Progenitor cell of endocrine pancreas (in vitro differentiated cells): ENCODE measurements around the gene LRAT. TPM values are rescaled to one million over a fixed set of nuclear protein-coding genes. Genes with fewer than 3 reads are reported as not detected.

Experiments
- DNase-seq: peaks from one replicate; pipeline ENCODE4 v3.0.0; 2021; ENCODE audit warnings: low spot score; ENCODE audit not compliant: unreplicated experiment
- H3K27ac Mint-ChIP-seq: 2 replicates; pipeline ENCODE4 v1.8.0; 2021; ENCODE audit warnings: mild to moderate bottlenecking, moderate library complexity, mixed read lengths
- H3K27me3 Mint-ChIP-seq: 2 replicates; pipeline ENCODE4 v1.8.0; 2021; ENCODE audit warnings: mixed read lengths
- H3K36me3 Mint-ChIP-seq: 2 replicates; pipeline ENCODE4 v1.8.0; 2022; ENCODE audit warnings: mixed read lengths; ENCODE audit not compliant: insufficient read depth
- H3K4me1 Mint-ChIP-seq: 2 replicates; pipeline ENCODE4 v1.8.0; 2021; ENCODE audit warnings: low read depth, mixed read lengths
- H3K4me3 Mint-ChIP-seq: 2 replicates; pipeline ENCODE4 v1.8.0; 2021; ENCODE audit warnings: low read depth, mild to moderate bottlenecking, moderate library complexity, mixed read lengths
- H3K9me3 Mint-ChIP-seq: 2 replicates; pipeline ENCODE4 v1.8.0; 2021; ENCODE audit warnings: low read depth, mixed read lengths
- long read RNA-seq: library from polyadenylated mRNA; unstranded; transcript quantifications from one replicate; pipeline ENCODE4 v2.0.0, GENCODE V29; 2020
- total RNA-seq: library from RNA; stranded (reverse); gene quantifications from 2 replicates; pipeline ENCODE4 v1.2.1, GENCODE V29; 2021
- TF ChIP-seq, protein P1 (sequence below): fragments of 200-600 bp; sonication (generic); IDR thresholded peaks from one replicate; pipeline ENCODE4 v1.5.0; 2021; ENCODE audit warnings: antibody characterized with exemption, mild to moderate bottlenecking; ENCODE audit not compliant: unreplicated experiment

Gene LRAT
- 22.6 and 23.3 TPM in 2 replicates for total RNA-seq
- long read RNA-seq, full-length matches to known transcripts, result 26 of 46 reads
- long read RNA-seq, partial matches to known transcripts, result 2 of 46 reads
- long read RNA-seq, other reads (novel, unspliced or antisense), result 18 of 46 reads

DNA sequence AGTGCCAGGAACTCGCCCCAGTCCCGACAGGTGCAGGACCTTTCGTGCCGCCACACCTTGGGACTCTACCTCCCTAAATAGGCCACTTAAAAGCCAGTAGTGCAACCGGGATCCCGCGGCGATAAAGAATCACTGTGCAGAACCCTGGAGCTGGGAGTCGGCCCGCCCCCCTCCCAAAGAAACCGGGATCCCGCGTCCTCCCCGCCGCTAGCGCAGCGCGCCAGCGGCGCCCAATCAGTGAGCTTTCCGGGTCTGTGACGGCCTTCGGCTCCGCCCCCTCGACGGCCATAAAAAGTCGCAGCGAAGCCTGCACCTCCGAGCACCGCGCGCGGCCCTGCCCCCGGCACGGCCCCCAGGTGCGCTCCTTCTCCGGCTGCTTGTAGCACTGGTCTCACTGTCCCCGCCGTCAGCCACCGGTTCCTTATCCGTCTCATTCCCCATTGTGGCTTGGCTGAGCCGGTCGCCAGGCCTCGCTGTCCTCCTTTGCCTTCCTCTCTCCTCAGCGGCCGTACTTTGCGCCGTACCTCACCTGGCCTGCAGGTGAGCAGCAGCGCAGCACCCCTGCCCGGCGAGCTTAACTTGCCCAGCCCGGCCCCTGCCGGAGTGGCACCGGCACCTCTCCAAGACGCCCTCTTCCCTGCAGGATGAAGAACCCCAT is at the start of gene LRAT:
Gene LRAT, plus strand, starts transcription at position 318 of the 658 bp plus-strand sequence. Its CDS starts 327 bp downstream, at position 645.
- H3K4me3 Mint-ChIP-seq, result peak within 1 kb of the TSS; percentile 94
- H3K27me3 Mint-ChIP-seq, result peaks cover 52% of the 10 kb centered on the region
- peak within 1 kb of the TSS; percentile 90 for H3K27ac Mint-ChIP-seq
- peaks cover 2% of the 10 kb centered on the region for H3K36me3 Mint-ChIP-seq
- DNase-seq, result peak; percentile 62
- TF ChIP-seq, protein P1, sequence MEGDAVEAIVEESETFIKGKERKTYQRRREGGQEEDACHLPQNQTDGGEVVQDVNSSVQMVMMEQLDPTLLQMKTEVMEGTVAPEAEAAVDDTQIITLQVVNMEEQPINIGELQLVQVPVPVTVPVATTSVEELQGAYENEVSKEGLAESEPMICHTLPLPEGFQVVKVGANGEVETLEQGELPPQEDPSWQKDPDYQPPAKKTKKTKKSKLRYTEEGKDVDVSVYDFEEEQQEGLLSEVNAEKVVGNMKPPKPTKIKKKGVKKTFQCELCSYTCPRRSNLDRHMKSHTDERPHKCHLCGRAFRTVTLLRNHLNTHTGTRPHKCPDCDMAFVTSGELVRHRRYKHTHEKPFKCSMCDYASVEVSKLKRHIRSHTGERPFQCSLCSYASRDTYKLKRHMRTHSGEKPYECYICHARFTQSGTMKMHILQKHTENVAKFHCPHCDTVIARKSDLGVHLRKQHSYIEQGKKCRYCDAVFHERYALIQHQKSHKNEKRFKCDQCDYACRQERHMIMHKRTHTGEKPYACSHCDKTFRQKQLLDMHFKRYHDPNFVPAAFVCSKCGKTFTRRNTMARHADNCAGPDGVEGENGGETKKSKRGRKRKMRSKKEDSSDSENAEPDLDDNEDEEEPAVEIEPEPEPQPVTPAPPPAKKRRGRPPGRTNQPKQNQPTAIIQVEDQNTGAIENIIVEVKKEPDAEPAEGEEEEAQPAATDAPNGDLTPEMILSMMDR, result peak; percentile 63
- H3K4me1 Mint-ChIP-seq, result peaks cover 32% of the 10 kb centered on the region
- no peaks in the 10 kb centered on the region for H3K9me3 Mint-ChIP-seq

DNA sequence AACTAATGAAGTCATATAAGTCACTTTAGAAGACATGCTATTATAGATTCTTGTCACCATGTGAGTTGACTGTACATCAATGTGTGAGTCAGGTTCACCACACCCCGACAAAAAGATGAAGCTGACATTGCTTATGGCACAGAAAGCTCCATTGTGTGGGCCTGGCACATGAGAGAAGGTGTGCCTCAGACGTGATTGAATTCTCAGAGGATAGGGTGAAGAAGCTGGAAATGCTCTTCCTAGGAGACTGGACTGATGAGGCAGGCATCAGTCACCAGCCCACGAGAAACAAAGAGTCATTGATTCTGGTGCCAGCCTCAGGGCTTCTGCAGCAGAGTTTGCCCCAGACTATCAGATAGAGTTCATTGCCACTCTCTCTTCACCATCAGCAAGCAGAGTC is 35.9 kb upstream of the LRAT start:
- Mint-ChIP-seq H3K4me3 (no peak overlapping the region), H3K4me1 (no peaks in the 10 kb centered on the region), H3K27ac (no peak overlapping the region), H3K9me3 (no peaks in the 10 kb centered on the region), H3K27me3 (peaks cover 4% of the 10 kb centered on the region), H3K36me3 (no peaks in the 10 kb centered on the region)
- no peak for DNase-seq
- TF ChIP-seq, protein P1, result no peak

DNA sequence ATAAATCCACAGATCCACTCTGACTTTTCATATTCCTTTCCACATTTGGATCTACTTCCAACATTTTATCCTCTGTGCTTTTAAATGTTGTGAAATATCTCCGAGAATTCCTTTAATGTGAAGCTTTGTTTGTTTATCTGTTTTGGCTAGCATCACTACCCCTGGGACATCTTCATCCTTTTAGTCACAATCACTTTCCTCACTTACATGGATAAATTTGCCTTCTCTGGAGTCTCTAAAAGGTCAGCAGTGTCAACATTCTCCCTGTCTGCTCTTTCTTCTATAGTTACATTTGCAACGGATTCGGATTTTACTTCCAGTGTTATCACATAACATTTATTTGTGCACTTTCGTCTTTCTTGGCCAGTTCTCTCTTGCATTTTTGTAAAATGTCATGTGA is 34.2 kb upstream of the LRAT start:
- no peak overlapping the region for H3K4me3 Mint-ChIP-seq

DNA sequence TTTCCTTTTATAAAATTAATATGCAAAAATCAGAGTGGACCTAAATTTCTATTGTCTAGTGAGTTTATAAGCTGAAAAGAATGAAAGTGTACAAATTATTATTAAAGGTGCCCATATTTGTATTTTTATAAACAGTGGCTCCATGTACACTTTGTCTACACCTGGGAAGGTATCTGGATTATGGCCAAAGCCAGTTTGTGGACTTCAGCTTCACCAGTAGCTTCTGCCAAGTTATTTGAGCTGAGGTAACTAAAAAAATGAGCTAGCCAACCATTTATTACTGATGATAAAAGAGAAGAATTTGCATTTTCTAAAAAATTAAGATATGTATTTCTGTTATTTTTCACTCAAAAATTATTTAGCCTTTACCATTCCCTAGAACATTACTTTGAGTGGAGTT is 32.3 kb upstream of the LRAT start:
- Mint-ChIP-seq H3K27ac (no peak overlapping the region), H3K4me1 (peaks cover 8% of the 10 kb centered on the region), H3K36me3 (no peaks in the 10 kb centered on the region), H3K9me3 (no peaks in the 10 kb centered on the region), H3K27me3 (peaks cover 4% of the 10 kb centered on the region), H3K4me3 (no peak overlapping the region)
- no peak for DNase-seq
- TF ChIP-seq, protein P1, result no peak

More for the DNA sequence above, 34.2 kb upstream of the LRAT start:
- H3K9me3 Mint-ChIP-seq, result no peaks in the 10 kb centered on the region
- peaks cover 4% of the 10 kb centered on the region for H3K27me3 Mint-ChIP-seq
- no peak overlapping the region for H3K27ac Mint-ChIP-seq
- no peak for DNase-seq
- TF ChIP-seq, protein P1, result no peak
- H3K36me3 Mint-ChIP-seq, result no peaks in the 10 kb centered on the region
- peaks cover 5% of the 10 kb centered on the region for H3K4me1 Mint-ChIP-seq

DNA sequence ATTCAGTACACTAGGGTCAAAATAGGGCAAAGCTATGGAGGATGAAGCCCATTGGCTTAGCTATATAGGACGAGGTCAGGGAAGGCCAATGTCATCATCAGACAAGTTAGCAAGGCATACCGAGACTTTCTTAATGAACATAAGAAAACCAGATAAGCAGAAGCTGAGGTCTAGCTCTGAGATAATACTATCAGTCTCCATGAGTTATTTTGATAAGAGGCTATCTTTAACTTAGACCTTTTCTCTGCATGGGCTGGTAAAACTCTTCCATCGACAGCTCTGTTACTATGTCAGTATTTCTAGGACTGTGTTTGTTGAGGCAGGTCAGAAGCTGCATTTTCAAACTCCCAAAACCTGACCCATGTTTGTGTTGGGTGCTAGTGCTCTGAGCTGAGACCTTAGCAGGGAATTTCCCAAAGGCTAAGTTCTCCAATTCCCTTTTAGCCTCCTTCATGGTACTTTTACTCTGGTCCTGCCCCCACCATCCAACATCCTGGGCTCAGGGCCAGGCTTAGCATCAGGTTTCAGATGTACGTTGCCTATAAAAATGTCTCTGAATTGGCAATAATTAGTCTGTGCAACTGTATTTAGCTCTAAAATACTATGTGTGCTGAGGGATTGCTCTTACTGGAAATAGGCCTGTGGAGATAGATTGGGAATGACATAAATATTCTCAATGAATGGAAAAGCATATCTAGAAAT is 29.3 kb upstream of the LRAT start:
- DNase-seq, result no peak
- Mint-ChIP-seq H3K4me3 (no peak overlapping the region), H3K36me3 (no peaks in the 10 kb centered on the region), H3K27me3 (no peaks in the 10 kb centered on the region), H3K27ac (no peak overlapping the region), H3K4me1 (peaks cover 10% of the 10 kb centered on the region), H3K9me3 (no peaks in the 10 kb centered on the region)
- TF ChIP-seq, protein P1, result no peak
